ENCODE results near the gene DLX4. TPM values are rescaled to one million over a fixed set of nuclear protein-coding genes. Genes with fewer than 3 reads are reported as not detected.

DLX4 gene
- total and polyA plus RNA-seq, 4 donors: 0.45 to 2.2 (median 0.72) TPM

DNA sequence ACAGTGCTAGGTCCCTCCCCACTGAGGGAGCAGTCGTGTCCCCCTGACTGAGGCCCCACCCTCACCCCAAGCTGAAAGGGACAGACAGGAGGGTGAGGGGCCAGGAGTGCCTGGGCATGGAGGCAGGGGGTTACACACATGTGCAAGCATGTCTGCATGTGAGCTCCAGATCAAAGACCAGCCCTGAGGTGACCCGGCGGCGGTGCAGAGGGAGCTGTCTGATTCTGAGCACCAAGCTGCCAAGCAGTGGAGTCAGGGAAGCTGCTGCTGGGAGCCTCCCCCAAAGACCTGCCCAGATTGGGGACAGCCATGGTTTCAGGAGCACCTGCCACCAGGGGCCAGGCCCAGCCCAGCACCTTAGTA, 20.5 kb downstream of the DLX4 start:
- TF ChIP-seq, protein P1, sequence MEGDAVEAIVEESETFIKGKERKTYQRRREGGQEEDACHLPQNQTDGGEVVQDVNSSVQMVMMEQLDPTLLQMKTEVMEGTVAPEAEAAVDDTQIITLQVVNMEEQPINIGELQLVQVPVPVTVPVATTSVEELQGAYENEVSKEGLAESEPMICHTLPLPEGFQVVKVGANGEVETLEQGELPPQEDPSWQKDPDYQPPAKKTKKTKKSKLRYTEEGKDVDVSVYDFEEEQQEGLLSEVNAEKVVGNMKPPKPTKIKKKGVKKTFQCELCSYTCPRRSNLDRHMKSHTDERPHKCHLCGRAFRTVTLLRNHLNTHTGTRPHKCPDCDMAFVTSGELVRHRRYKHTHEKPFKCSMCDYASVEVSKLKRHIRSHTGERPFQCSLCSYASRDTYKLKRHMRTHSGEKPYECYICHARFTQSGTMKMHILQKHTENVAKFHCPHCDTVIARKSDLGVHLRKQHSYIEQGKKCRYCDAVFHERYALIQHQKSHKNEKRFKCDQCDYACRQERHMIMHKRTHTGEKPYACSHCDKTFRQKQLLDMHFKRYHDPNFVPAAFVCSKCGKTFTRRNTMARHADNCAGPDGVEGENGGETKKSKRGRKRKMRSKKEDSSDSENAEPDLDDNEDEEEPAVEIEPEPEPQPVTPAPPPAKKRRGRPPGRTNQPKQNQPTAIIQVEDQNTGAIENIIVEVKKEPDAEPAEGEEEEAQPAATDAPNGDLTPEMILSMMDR (IDR thresholded peaks at IDR 0.05; ENCODE audit: control extremely low read depth, extremely low read depth): no peak
- Histone ChIP-seq H3K27me3 (ENCODE audit: control insufficient read depth in 3 of 3, insufficient read depth in 3 of 3, low read length in 2 of 3) (peaks cover 0 to 58% (median 48%) of the 10 kb centered on the region in 3 donors), H3K4me3 (no peak overlapping the region), H3K36me3 (ENCODE audit: control insufficient read depth in 4 of 4, insufficient read depth in 4 of 4, low read length in 4 of 4) (no peaks in the 10 kb centered on the region), H3K9ac (ENCODE audit: insufficient read depth in 1 of 2, low read length in 2 of 2) (no peak overlapping the region), H3K4me1 (ENCODE audit: control insufficient read depth in 5 of 5, insufficient read depth in 5 of 5, low read length in 5 of 5) (peaks cover 0 to 25% (median 8%) of the 10 kb centered on the region in 5 donors), H3K27ac (ENCODE audit: low read depth in 1 of 2, low read length in 1 of 2) (no peak overlapping the region), H3K9me3 (ENCODE audit: control insufficient read depth in 4 of 4, insufficient read depth in 3 of 4, low read length in 3 of 4) (peaks cover 0 to 2% (median 0%) of the 10 kb centered on the region in 4 donors)
- DNase-seq: no peak
- ATAC-seq (ENCODE audit: insufficient read depth, low FRiP score): no peak
- 78 to 79% methylated on average over 4 of the region's 4 CpGs for WGBS, 2 donors

DNA sequence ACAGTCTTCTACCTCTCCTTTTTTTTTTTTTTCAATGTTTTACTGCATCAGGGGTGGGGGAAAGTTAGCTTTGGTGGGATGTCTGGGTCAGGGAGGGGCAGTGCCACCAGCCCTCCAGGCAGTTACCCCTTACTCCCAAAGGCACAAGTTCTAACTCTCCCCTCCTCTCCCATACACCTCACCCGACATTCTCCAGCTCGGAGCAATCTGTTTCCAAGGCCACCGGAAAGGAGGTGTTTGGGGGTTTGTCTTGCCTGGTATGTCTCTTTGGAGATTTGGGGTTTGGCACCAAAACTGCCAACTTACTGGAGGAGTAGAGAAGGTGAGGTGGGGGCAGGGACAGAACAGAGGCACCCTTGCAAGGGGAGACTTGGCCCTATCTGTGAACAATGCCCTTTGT, 21.3 kb downstream of the DLX4 start:
- H3K36me3 ChIP-seq (ENCODE audit: control insufficient read depth in 4 of 4, insufficient read depth in 4 of 4, low read length in 4 of 4): no peaks in the 10 kb centered on the region
- H3K27me3 ChIP-seq (ENCODE audit: control insufficient read depth in 3 of 3, insufficient read depth in 3 of 3, low read length in 2 of 3): peaks cover 0 to 66% (median 56%) of the 10 kb centered on the region in 3 donors
- H3K9ac ChIP-seq (ENCODE audit: insufficient read depth in 1 of 2, low read length in 2 of 2): no peak overlapping the region
- peaks cover 0 to 33% (median 11%) of the 10 kb centered on the region in 5 donors for H3K4me1 ChIP-seq (ENCODE audit: control insufficient read depth in 5 of 5, insufficient read depth in 5 of 5, low read length in 5 of 5)
- 44 to 53% methylated on average over 3 of the region's 3 CpGs for WGBS, 2 donors
- no peak for ATAC-seq (ENCODE audit: insufficient read depth, low FRiP score)
- TF ChIP-seq, protein P1 (IDR thresholded peaks at IDR 0.05; ENCODE audit: control extremely low read depth, extremely low read depth): no peak
- no peak overlapping the region for H3K27ac ChIP-seq (ENCODE audit: low read depth in 1 of 2, low read length in 1 of 2)
- DNase-seq: no peak
- H3K4me3 ChIP-seq: no peak overlapping the region
- H3K9me3 ChIP-seq (ENCODE audit: control insufficient read depth in 4 of 4, insufficient read depth in 3 of 4, low read length in 3 of 4): peaks cover 0 to 2% (median 0%) of the 10 kb centered on the region in 4 donors

DNA sequence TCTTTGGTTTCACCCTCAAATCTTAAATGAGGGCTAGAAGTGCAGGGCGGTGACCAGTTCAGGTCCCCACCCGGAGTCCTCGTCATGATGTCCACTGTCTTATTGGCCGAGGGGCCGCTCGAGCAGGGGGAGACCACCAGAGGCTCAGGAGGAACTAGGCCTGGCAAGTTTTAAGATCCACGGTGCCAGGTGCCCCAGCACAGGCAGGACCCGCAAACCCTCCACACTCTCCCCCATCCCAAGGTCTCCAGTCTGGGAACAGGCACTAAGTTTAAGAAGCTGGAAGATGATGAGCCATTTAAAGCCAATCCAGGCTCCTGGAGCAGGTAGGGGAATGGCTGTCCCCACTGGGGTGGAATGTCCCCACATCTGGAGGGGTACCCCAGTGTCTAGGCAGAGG, 21.9 kb downstream of the DLX4 start:
- TF ChIP-seq, protein P1 (IDR thresholded peaks at IDR 0.05; ENCODE audit: control extremely low read depth, extremely low read depth): no peak
- Histone ChIP-seq H3K9me3 (ENCODE audit: control insufficient read depth in 4 of 4, insufficient read depth in 3 of 4, low read length in 3 of 4) (peaks cover 0 to 2% (median 0%) of the 10 kb centered on the region in 4 donors), H3K4me3 (no peak overlapping the region), H3K27ac (ENCODE audit: low read depth in 1 of 2, low read length in 1 of 2) (no peak overlapping the region), H3K27me3 (ENCODE audit: control insufficient read depth in 3 of 3, insufficient read depth in 3 of 3, low read length in 2 of 3) (peaks cover 0 to 72% (median 62%) of the 10 kb centered on the region in 3 donors), H3K36me3 (ENCODE audit: control insufficient read depth in 4 of 4, insufficient read depth in 4 of 4, low read length in 4 of 4) (no peaks in the 10 kb centered on the region), H3K9ac (ENCODE audit: insufficient read depth in 1 of 2, low read length in 2 of 2) (no peak overlapping the region), H3K4me1 (ENCODE audit: control insufficient read depth in 5 of 5, insufficient read depth in 5 of 5, low read length in 5 of 5) (peaks cover 0 to 36% (median 11%) of the 10 kb centered on the region in 5 donors)
- ATAC-seq (ENCODE audit: insufficient read depth, low FRiP score) (no peak), DNase-seq (no peak)
- 86 to 88% methylated on average over 8 of the region's 8 CpGs for WGBS, 2 donors

DNA sequence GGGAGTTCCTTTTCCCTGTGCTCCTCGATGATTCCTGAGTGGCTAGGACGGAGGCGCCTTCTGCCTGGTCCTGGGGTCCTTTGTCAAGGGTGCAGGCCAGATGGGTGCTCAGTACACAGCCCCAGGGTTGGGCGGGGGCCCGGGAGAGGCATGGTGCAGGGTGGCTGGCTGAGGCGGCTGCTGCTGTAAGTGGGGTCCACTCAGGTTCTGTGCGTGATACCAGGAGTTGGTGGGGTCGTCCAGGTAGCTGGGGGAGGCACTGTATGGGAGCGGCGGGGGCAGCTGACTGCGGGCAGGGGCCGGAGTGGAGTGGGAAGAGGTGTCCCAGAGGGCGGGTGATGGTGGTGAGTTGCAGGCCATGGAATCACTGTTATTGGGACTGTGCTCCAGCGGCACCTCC, 22.4 kb downstream of the DLX4 start:
- no peak for DNase-seq
- H3K9ac ChIP-seq (ENCODE audit: insufficient read depth in 1 of 2, low read length in 2 of 2): no peak overlapping the region
- H3K27ac ChIP-seq (ENCODE audit: low read depth in 1 of 2, low read length in 1 of 2): no peak overlapping the region
- no peak overlapping the region for H3K4me3 ChIP-seq
- peaks cover 0 to 2% (median 0%) of the 10 kb centered on the region in 4 donors for H3K9me3 ChIP-seq (ENCODE audit: control insufficient read depth in 4 of 4, insufficient read depth in 3 of 4, low read length in 3 of 4)
- ATAC-seq (ENCODE audit: insufficient read depth, low FRiP score): no peak
- H3K27me3 ChIP-seq (ENCODE audit: control insufficient read depth in 3 of 3, insufficient read depth in 3 of 3, low read length in 2 of 3): peaks cover 0 to 72% (median 66%) of the 10 kb centered on the region in 3 donors
- WGBS, 2 donors: 88 to 90% methylated on average over 14 of the region's 14 CpGs
- H3K4me1 ChIP-seq (ENCODE audit: control insufficient read depth in 5 of 5, insufficient read depth in 5 of 5, low read length in 5 of 5): peaks cover 0 to 36% (median 11%) of the 10 kb centered on the region in 5 donors
- H3K36me3 ChIP-seq (ENCODE audit: control insufficient read depth in 4 of 4, insufficient read depth in 4 of 4, low read length in 4 of 4): no peaks in the 10 kb centered on the region
- TF ChIP-seq, protein P1 (IDR thresholded peaks at IDR 0.05; ENCODE audit: control extremely low read depth, extremely low read depth): no peak

Data from lung (tissue), 12 donors.